Measurements from ENCODE around the gene FCHO2. TPM values are rescaled to one million over a fixed set of nuclear protein-coding genes. Genes with fewer than 3 reads are reported as not detected.

FCHO2 gene
- total RNA-seq, 1 experiment from 2014 or later = 14.9 TPM

DNA sequence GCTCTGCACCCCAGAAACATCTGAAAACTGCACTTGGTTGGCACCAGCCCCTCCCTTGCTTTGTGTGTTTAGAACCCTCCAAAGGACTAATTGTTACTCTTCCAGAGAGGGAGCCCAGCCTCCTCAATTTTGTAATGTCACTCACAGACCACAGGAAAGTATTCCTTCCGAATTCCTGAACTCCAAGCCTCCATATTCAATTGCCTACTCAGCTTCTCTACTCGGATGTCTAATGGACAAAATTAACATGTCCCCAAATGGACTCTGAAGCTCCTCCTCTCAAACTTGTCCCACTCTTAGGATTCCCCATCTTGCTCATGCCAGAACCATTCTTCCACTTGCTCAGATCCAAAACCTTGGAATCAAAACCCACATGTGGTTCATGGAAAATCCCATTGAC, 160.7 kb downstream of the FCHO2 start:
- H3K27me3 Mint-ChIP-seq (ENCODE audit: low read depth) = peaks cover 41% of the 10 kb centered on the region
- peaks cover 10% of the 10 kb centered on the region for H3K9me3 Mint-ChIP-seq

DNA sequence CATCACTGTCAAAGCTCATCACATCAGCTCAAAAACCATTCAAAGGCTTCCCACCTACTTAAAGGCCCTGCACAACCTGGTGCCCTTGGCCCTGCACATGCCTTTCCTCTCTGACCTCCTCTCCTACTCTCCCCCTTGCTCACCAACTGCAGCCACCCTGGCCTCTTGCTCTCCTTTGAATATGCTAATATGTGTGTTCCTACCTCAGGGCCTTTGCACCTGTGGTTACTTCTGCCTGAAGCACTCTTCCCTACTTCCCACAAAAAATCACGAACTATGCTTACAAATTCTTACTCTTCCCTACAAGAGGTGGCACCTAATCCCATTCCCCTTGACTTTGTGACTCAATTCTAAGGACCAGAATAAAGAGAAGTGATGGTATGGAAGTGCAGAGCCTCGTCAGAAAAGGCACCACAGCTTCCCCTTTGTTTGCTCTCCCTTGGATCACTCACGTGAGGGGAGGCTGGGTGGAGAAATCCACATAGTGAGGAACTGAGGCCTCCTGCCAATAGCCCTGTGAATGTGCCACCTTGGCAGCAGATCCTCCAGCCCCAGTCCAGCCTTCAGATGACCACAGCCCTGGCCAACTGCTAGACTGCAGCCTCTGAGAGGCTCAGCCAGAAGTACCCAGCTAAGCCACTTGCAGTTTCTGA, 161.4 kb downstream of the FCHO2 start:
- H3K27ac Mint-ChIP-seq = no peak overlapping the region
- CTCF ChIA-PET = interaction anchor here (1.3 kb wide), 1 partner anchor 99 kb away, joined by 4 read pairs; no protein-coding TSS in a partner anchor
- peaks cover 48% of the 10 kb centered on the region for H3K27me3 Mint-ChIP-seq (ENCODE audit: low read depth)

More for the DNA sequence above, 160.7 kb downstream of the FCHO2 start:
- no peak overlapping the region for H3K27ac Mint-ChIP-seq
- no peak for ATAC-seq
- no peak for DNase-seq (ENCODE audit: low spot score)
- no peak overlapping the region for H3K4me3 Mint-ChIP-seq
- TF ChIP-seq E2F1 (CRISPR knock-in tag; IDR thresholded peaks at IDR 0.05) = no peak
- TF ChIP-seq GTF2I (CRISPR knock-in tag; conservative IDR thresholded peaks at IDR 0.05) = no peak
- TF ChIP-seq SMAD3 (CRISPR knock-in tag; IDR thresholded peaks at IDR 0.05; ENCODE audit: borderline replicate concordance) = no peak
- ChIA-PET CTCF (interaction anchor here (1.3 to 1.6 kb wide), 3 partner anchors 54 to 100 kb away, joined by 3 to 5 read pairs (median 4); no protein-coding TSS in a partner anchor), POLR2A (no interaction called here)
- peaks cover 23% of the 10 kb centered on the region for H3K4me1 Mint-ChIP-seq
- no peaks in the 10 kb centered on the region for H3K36me3 Mint-ChIP-seq

DNA sequence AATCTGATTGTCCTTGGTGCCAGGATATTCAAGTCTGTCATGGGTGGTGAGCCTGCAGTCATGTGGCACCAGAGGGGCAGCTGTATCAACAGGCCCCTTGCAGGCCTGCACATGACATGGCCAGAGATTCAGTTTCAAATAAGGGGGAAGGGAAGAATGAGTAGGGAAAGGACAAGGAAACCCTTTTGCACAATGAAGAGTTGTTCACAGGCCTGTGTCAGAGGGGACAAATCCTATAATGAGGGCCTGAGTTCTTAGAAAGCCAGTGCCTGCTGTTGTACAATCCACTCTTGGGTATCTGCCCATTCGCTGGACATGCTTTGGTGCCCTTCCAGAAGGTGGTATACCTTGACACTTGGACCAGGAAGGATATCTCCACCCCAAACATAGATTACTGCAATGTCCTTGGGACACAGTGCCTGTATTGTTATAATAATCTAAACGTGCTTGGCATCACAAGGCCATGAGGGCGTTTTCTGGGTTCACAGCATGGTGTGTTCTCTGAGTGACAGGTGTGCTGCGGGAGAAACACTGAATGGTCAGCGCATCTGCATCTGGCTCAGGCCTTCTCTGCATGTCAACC, 162.6 kb downstream of the FCHO2 start:
- Mint-ChIP-seq H3K4me1 (peaks cover 27% of the 10 kb centered on the region), H3K4me3 (no peak overlapping the region), H3K27ac (no peak overlapping the region), H3K36me3 (no peaks in the 10 kb centered on the region), H3K9me3 (peaks cover 5% of the 10 kb centered on the region), H3K27me3 (ENCODE audit: low read depth) (peaks cover 61% of the 10 kb centered on the region)
- no peak for ATAC-seq
- TF ChIP-seq, protein P1, sequence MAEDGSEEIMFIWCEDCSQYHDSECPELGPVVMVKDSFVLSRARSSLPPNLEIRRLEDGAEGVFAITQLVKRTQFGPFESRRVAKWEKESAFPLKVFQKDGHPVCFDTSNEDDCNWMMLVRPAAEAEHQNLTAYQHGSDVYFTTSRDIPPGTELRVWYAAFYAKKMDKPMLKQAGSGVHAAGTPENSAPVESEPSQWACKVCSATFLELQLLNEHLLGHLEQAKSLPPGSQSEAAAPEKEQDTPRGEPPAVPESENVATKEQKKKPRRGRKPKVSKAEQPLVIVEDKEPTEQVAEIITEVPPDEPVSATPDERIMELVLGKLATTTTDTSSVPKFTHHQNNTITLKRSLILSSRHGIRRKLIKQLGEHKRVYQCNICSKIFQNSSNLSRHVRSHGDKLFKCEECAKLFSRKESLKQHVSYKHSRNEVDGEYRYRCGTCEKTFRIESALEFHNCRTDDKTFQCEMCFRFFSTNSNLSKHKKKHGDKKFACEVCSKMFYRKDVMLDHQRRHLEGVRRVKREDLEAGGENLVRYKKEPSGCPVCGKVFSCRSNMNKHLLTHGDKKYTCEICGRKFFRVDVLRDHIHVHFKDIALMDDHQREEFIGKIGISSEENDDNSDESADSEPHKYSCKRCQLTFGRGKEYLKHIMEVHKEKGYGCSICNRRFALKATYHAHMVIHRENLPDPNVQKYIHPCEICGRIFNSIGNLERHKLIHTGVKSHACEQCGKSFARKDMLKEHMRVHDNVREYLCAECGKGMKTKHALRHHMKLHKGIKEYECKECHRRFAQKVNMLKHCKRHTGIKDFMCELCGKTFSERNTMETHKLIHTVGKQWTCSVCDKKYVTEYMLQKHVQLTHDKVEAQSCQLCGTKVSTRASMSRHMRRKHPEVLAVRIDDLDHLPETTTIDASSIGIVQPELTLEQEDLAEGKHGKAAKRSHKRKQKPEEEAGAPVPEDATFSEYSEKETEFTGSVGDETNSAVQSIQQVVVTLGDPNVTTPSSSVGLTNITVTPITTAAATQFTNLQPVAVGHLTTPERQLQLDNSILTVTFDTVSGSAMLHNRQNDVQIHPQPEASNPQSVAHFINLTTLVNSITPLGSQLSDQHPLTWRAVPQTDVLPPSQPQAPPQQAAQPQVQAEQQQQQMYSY (CRISPR knock-in tag; IDR thresholded peaks at IDR 0.05) = no peak
- no peak for TF ChIP-seq USF2 (CRISPR knock-in tag; IDR thresholded peaks at IDR 0.05)
- POLR2A ChIA-PET = no interaction called here
- no peak for DNase-seq (ENCODE audit: low spot score)
- CTCF ChIA-PET = interaction anchor here (2.4 kb wide), 2 partner anchors 17 to 83 kb away, joined by 10 read pairs; no protein-coding TSS in a partner anchor

More for the DNA sequence above, 161.4 kb downstream of the FCHO2 start:
- DNase-seq (ENCODE audit: low spot score) (no peak), ATAC-seq (no peak)
- TF ChIP-seq TEAD4 (CRISPR knock-in tag; IDR thresholded peaks at IDR 0.05) (no peak), TP53 (CRISPR knock-in tag; IDR thresholded peaks at IDR 0.05) (no peak), TCF7 (CRISPR knock-in tag; IDR thresholded peaks at IDR 0.05; ENCODE audit: low read depth) (no peak), ZNF512 (CRISPR knock-in tag; IDR thresholded peaks at IDR 0.05; ENCODE audit: borderline replicate concordance) (no peak), ZBTB43 (CRISPR knock-in tag; IDR thresholded peaks at IDR 0.05) (no peak), ELF4 (CRISPR knock-in tag; IDR thresholded peaks at IDR 0.05; ENCODE audit: low read depth) (no peak), IRF2 (CRISPR knock-in tag; IDR thresholded peaks at IDR 0.05; ENCODE audit: borderline replicate concordance, low read depth) (no peak), SOX15 (CRISPR knock-in tag; IDR thresholded peaks at IDR 0.05) (no peak)
- TF ChIP-seq, protein P2, sequence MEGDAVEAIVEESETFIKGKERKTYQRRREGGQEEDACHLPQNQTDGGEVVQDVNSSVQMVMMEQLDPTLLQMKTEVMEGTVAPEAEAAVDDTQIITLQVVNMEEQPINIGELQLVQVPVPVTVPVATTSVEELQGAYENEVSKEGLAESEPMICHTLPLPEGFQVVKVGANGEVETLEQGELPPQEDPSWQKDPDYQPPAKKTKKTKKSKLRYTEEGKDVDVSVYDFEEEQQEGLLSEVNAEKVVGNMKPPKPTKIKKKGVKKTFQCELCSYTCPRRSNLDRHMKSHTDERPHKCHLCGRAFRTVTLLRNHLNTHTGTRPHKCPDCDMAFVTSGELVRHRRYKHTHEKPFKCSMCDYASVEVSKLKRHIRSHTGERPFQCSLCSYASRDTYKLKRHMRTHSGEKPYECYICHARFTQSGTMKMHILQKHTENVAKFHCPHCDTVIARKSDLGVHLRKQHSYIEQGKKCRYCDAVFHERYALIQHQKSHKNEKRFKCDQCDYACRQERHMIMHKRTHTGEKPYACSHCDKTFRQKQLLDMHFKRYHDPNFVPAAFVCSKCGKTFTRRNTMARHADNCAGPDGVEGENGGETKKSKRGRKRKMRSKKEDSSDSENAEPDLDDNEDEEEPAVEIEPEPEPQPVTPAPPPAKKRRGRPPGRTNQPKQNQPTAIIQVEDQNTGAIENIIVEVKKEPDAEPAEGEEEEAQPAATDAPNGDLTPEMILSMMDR (IDR thresholded peaks at IDR 0.05) = no peak
- peaks cover 10% of the 10 kb centered on the region for H3K9me3 Mint-ChIP-seq
- POLR2A ChIA-PET = no interaction called here
- H3K36me3 Mint-ChIP-seq = no peaks in the 10 kb centered on the region
- H3K4me1 Mint-ChIP-seq = peaks cover 26% of the 10 kb centered on the region
- no peak overlapping the region for H3K4me3 Mint-ChIP-seq
